Measurements from ENCODE around the gene INSYN1.

INSYN1 gene

GRCh38 chr15:73696641-73697001 is 56.5 kb downstream of the INSYN1 start:
- H3K9ac ChIP-seq (ENCODE audit: low read depth, low read length): no peak overlapping the region
- H3K4me3 ChIP-seq (ENCODE audit: low read depth in 1 of 2, low read length in 2 of 2): no peak overlapping the region
- H3K9me3 ChIP-seq (ENCODE audit: insufficient read depth, low read length, severe bottlenecking): no peaks in the 10 kb centered on the region
- no peak for TF ChIP-seq CTCF (IDR thresholded peaks at IDR 0.05; ENCODE audit: borderline replicate concordance, extremely low read depth, low read length, poor library complexity, severe bottlenecking)
- TF ChIP-seq EZH2 (IDR thresholded peaks at IDR 0.05; ENCODE audit: borderline replicate concordance, low read depth, low read length, severe bottlenecking): no peak
- no peaks in the 10 kb centered on the region for H3K36me3 ChIP-seq (ENCODE audit: insufficient read depth, low read length)
- DNase-seq: no peak
- peaks cover 30% of the 10 kb centered on the region for H4K20me1 ChIP-seq (ENCODE audit: insufficient read depth, low read length)
- peak overlapping the region; percentile 34; the same call in 1 of the 2 replicates for H3K4me2 ChIP-seq (ENCODE audit: insufficient read depth, low read length)
- ATAC-seq (ENCODE audit: insufficient read depth, low read depth): no peak
- no peak overlapping the region for H3K27ac ChIP-seq (ENCODE audit: low read length)
- H3K79me2 ChIP-seq (ENCODE audit: insufficient read depth, low read length): no peaks in the 10 kb centered on the region
- H3K27me3 ChIP-seq (ENCODE audit: insufficient read depth, low read length, poor library complexity): peaks cover 16% of the 10 kb centered on the region
- no peak overlapping the region for H2AFZ ChIP-seq (ENCODE audit: low read depth, low read length)
- H3K4me1 ChIP-seq (ENCODE audit: insufficient read depth, low read length): peaks cover 19% of the 10 kb centered on the region

GRCh38 chr15:73695773-73696640 is 57.1 kb downstream of the INSYN1 start:
- DNase-seq (no peak), ATAC-seq (ENCODE audit: insufficient read depth, low read depth) (no peak)
- H3K27me3 ChIP-seq (ENCODE audit: insufficient read depth, low read length, poor library complexity): peaks cover 16% of the 10 kb centered on the region
- H2AFZ ChIP-seq (ENCODE audit: low read depth, low read length): no peak overlapping the region
- no peak overlapping the region for H3K4me2 ChIP-seq (ENCODE audit: insufficient read depth, low read length)
- H3K36me3 ChIP-seq (ENCODE audit: insufficient read depth, low read length): no peaks in the 10 kb centered on the region
- peaks cover 19% of the 10 kb centered on the region for H3K4me1 ChIP-seq (ENCODE audit: insufficient read depth, low read length)
- H4K20me1 ChIP-seq (ENCODE audit: insufficient read depth, low read length): peaks cover 30% of the 10 kb centered on the region
- H3K9me3 ChIP-seq (ENCODE audit: insufficient read depth, low read length, severe bottlenecking): no peaks in the 10 kb centered on the region
- H3K27ac ChIP-seq (ENCODE audit: low read length): no peak overlapping the region
- H3K9ac ChIP-seq (ENCODE audit: low read depth, low read length): no peak overlapping the region
- H3K4me3 ChIP-seq (ENCODE audit: low read depth in 1 of 2, low read length in 2 of 2): no peak overlapping the region
- no peaks in the 10 kb centered on the region for H3K79me2 ChIP-seq (ENCODE audit: insufficient read depth, low read length)
- no peak for TF ChIP-seq CTCF (IDR thresholded peaks at IDR 0.05; ENCODE audit: borderline replicate concordance, extremely low read depth, low read length, poor library complexity, severe bottlenecking)
- no peak for TF ChIP-seq EZH2 (IDR thresholded peaks at IDR 0.05; ENCODE audit: borderline replicate concordance, low read depth, low read length, severe bottlenecking)

GRCh38 chr15:73694419-73694818 is 58.7 kb downstream of the INSYN1 start:
- H3K4me2 ChIP-seq (ENCODE audit: insufficient read depth, low read length): no peak overlapping the region
- H3K9me3 ChIP-seq (ENCODE audit: insufficient read depth, low read length, severe bottlenecking): no peaks in the 10 kb centered on the region
- DNase-seq (no peak), ATAC-seq (ENCODE audit: insufficient read depth, low read depth) (no peak)
- H3K4me3 ChIP-seq (ENCODE audit: low read depth in 1 of 2, low read length in 2 of 2): no peak overlapping the region
- no peaks in the 10 kb centered on the region for H3K79me2 ChIP-seq (ENCODE audit: insufficient read depth, low read length)
- no peak overlapping the region for H3K27ac ChIP-seq (ENCODE audit: low read length)
- H3K4me1 ChIP-seq (ENCODE audit: insufficient read depth, low read length): peaks cover 19% of the 10 kb centered on the region
- no peak overlapping the region for H2AFZ ChIP-seq (ENCODE audit: low read depth, low read length)
- no peaks in the 10 kb centered on the region for H3K36me3 ChIP-seq (ENCODE audit: insufficient read depth, low read length)
- peaks cover 27% of the 10 kb centered on the region for H4K20me1 ChIP-seq (ENCODE audit: insufficient read depth, low read length)
- TF ChIP-seq CTCF (IDR thresholded peaks at IDR 0.05; ENCODE audit: borderline replicate concordance, extremely low read depth, low read length, poor library complexity, severe bottlenecking) (no peak), EZH2 (IDR thresholded peaks at IDR 0.05; ENCODE audit: borderline replicate concordance, low read depth, low read length, severe bottlenecking) (no peak)
- H3K9ac ChIP-seq (ENCODE audit: low read depth, low read length): no peak overlapping the region
- H3K27me3 ChIP-seq (ENCODE audit: insufficient read depth, low read length, poor library complexity): peaks cover 16% of the 10 kb centered on the region
